B cell (primary cell): Measurements from ENCODE around the gene DEDD2. TPM values are rescaled to one million over a fixed set of nuclear protein-coding genes. Genes with fewer than 3 reads are reported as not detected.

ENCODE experiments used
- ATAC-seq: fragments of 200-7000 bp; cut with Tn5 transposase; one replicate; pipeline ENCODE4 v1.10.0; 2021; ENCODE audit warnings: low read depth, mild to moderate bottlenecking, moderate number of reproducible peaks, moderate library complexity
- CTCF ChIA-PET: fragments of 350-600 bp; sonication (Branson Sonifier 250); formaldehyde crosslinking; loops from one replicate; lab custom pipeline; 2021; ENCODE audit warnings: antibody characterized with exemption, inconsistent platforms; lab: Charles Lee
- POLR2A ChIA-PET: fragments of 350-600 bp; sonication (Branson Sonifier 250); formaldehyde crosslinking; loops from one replicate; lab custom pipeline; 2021; ENCODE audit warnings: antibody characterized with exemption; lab: Charles Lee
- DNase-seq: peaks from one replicate; pipeline ENCODE4 v3.0.0; 2013
- H2AFZ ChIP-seq: 2 replicates; pipeline ENCODE4 v1.6.1; 2012; ENCODE audit warnings: mild to moderate bottlenecking, low read depth, low read length; ENCODE audit not compliant: insufficient read depth, poor library complexity, severe bottlenecking
- H3K27ac ChIP-seq, 2 donors: 1 replicate in 1 of 2; 2 replicates in 1 of 2; pipeline ENCODE4 v1.5.1; 2012 to 2013; ENCODE audit warnings: low read length in 2 of 2, mild to moderate bottlenecking in 2 of 2, moderate library complexity in 1 of 2
- H3K27me3 ChIP-seq, 4 experiments: fragments of 200-600 bp in 1 of 4; sonication (generic) in 1 of 4; replicated peaks in 1 of 4; 1 replicate in 2 of 4; 2 replicates in 2 of 4; pipeline versions ENCODE4 v1.6.1 to v1.7.0; 2013 to 2016; ENCODE audit warnings: low read length in 3 of 4, mild to moderate bottlenecking in 2 of 4, mixed read lengths in 1 of 4, moderate library complexity in 1 of 4; ENCODE audit not compliant: insufficient read depth in 4 of 4, control insufficient read depth in 3 of 4; ENCODE audit errors: control extremely low read depth in 1 of 4
- H3K36me3 ChIP-seq, 2 experiments: replicated peaks in 1 of 2; 1 replicate in 1 of 2; 2 replicates in 1 of 2; pipeline versions ENCODE4 v1.6.1 to v1.7.1; 2013; ENCODE audit warnings: low read length in 1 of 2; ENCODE audit not compliant: insufficient read depth in 2 of 2, control insufficient read depth in 1 of 2; ENCODE audit errors: control extremely low read depth in 1 of 2, extremely low read depth in 1 of 2
- H3K4me1 ChIP-seq, 2 donors: fragments of 200-600 bp in 1 of 2; sonication (generic) in 1 of 2; 1 replicate in 1 of 2; 2 replicates in 1 of 2; pipeline versions ENCODE4 v1.5.1 to v1.6.1; 2013 to 2017; ENCODE audit warnings: low read length in 2 of 2; ENCODE audit not compliant: control insufficient read depth in 2 of 2, insufficient read depth in 2 of 2
- H3K4me2 ChIP-seq: replicated peaks from 2 replicates; pipeline ENCODE3; 2012; ENCODE audit warnings: mild to moderate bottlenecking, low read depth, low read length; ENCODE audit not compliant: poor library complexity, severe bottlenecking
- H3K4me3 ChIP-seq, 5 experiments: fragments of 200-600 bp in 1 of 5; sonication (generic) in 1 of 5; 1 replicate in 3 of 5; 2 replicates in 2 of 5; pipeline versions ENCODE4 v1.5.1 to v1.7.0; 2011 to 2016; ENCODE audit warnings: low read length in 4 of 5, mild to moderate bottlenecking in 4 of 5, low read depth in 2 of 5, control low read depth in 1 of 5, moderate library complexity in 1 of 5; ENCODE audit not compliant: insufficient read depth in 1 of 5; ENCODE audit errors: control extremely low read depth in 1 of 5, extremely low read depth in 1 of 5
- H3K79me2 ChIP-seq: fragments of 200-600 bp; sonication (generic); one replicate; pipeline ENCODE4 v1.6.0; 2016; ENCODE audit warnings: low read length; ENCODE audit not compliant: control insufficient read depth, insufficient read depth
- H3K9ac ChIP-seq: fragments of 200-600 bp; sonication (generic); 2 replicates; pipeline ENCODE4 v1.6.1; 2017; ENCODE audit warnings: mild to moderate bottlenecking, low read length, moderate library complexity
- H3K9me3 ChIP-seq, 3 donors: one replicate each; pipeline versions ENCODE4 v1.6.1 to v1.7.1; 2013; ENCODE audit warnings: low read length in 2 of 3; ENCODE audit not compliant: control insufficient read depth in 2 of 3, insufficient read depth in 1 of 3; ENCODE audit errors: control extremely low read depth in 1 of 3
- H4K20me1 ChIP-seq: 2 replicates; pipeline ENCODE4 v1.6.0; 2012; ENCODE audit warnings: mild to moderate bottlenecking, low read length; ENCODE audit not compliant: insufficient read depth, control insufficient read depth, poor library complexity, severe bottlenecking
- H3K27ac Mint-ChIP-seq: one replicate; pipeline ENCODE4 v1.8.0; 2021; ENCODE audit warnings: mixed read lengths
- H3K27me3 Mint-ChIP-seq: one replicate; pipeline ENCODE4 v1.8.0; 2021; ENCODE audit warnings: mixed read lengths
- H3K4me1 Mint-ChIP-seq: one replicate; pipeline ENCODE4 v1.8.0; 2021; ENCODE audit warnings: mixed read lengths
- H3K4me3 Mint-ChIP-seq: one replicate; pipeline ENCODE4 v1.8.0; 2021; ENCODE audit warnings: mixed read lengths
- H3K9me3 Mint-ChIP-seq: one replicate; pipeline ENCODE4 v1.8.0; 2022; ENCODE audit warnings: mixed read lengths; ENCODE audit not compliant: insufficient read depth
- CTCF ChIP-seq: fragments of 200-600 bp; IDR thresholded peaks from one replicate; pipeline ENCODE4 v1.8.0; 2022; ENCODE audit warnings: antibody characterized with exemption, mild to moderate bottlenecking
- EZH2 ChIP-seq: IDR thresholded peaks from 2 replicates; pipeline ENCODE4 v1.6.1; 2012; ENCODE audit warnings: borderline replicate concordance, low read depth, mild to moderate bottlenecking, moderate library complexity, low read length; ENCODE audit not compliant: insufficient read depth, poor library complexity, severe bottlenecking
- WGBS: methylation state at CpG from one replicate; pipeline ENCODE4 v1.1.5; 2013; ENCODE audit warnings: missing lambda C conversion rate; ENCODE audit not compliant: insufficient coverage; 5-methylcytosine and 5-hydroxymethylcytosine counted together
- intact Hi-C: fragments of 100-400 bp; cut with micrococcal nuclease; formaldehyde crosslinking; loops from one replicate; pipeline ENCODE4 v1.10.0; 2022
- polyA plus RNA-seq: library from polyadenylated mRNA; depleted of rRNA; stranded (reverse); fragments of >200 nt; gene quantifications from 2 replicates; pipeline ENCODE4 v1.2.3, GENCODE V29; 2012
- total RNA-seq, 2 donors: library from RNA; stranded (reverse); fragments of 120-200 nt in 1 of 2; gene quantifications; 1 replicate in 1 of 2; 2 replicates in 1 of 2; pipeline versions ENCODE4 v1.2.3 to v1.2.4, GENCODE V29; 2013 to 2022

DEDD2 gene
- total and polyA plus RNA-seq, 2 donors (not counting 1 experiment from before 2014, with no cell fraction given): 52.8 to 90.6 TPM

GRCh38 chr19:42241279-42241678 lies 23.8 kb upstream of the DEDD2 start:
- H3K79me2 ChIP-seq: peaks cover 54% of the 10 kb centered on the region
- no peaks in the 10 kb centered on the region for H3K27me3 ChIP-seq
- Mint-ChIP-seq H3K4me3 (peak overlapping the region; percentile 86), H3K27me3 (no peaks in the 10 kb centered on the region), H3K27ac (peak overlapping the region; percentile 88), H3K4me1 (peaks cover 59% of the 10 kb centered on the region), H3K9me3 (no peaks in the 10 kb centered on the region)
- H3K4me2 ChIP-seq: peak overlapping the region; percentile 85
- DNase-seq (no peak), ATAC-seq (no peak)
- H3K4me1 ChIP-seq: peaks cover 30 to 41% of the 10 kb centered on the region in 2 donors
- H3K27ac ChIP-seq: peak overlapping the region in 1 of 2 donors; percentile 88
- H4K20me1 ChIP-seq: peaks cover 52% of the 10 kb centered on the region
- H3K36me3 ChIP-seq: peaks cover 0 to 25% of the 10 kb centered on the region in 2 experiments
- WGBS: 100% methylated on average over 3 of the region's 3 CpGs
- TF ChIP-seq EZH2 (no peak), CTCF (no peak)
- intact Hi-C loops: no loop called here
- peak overlapping the region; percentile 76 for H2AFZ ChIP-seq
- H3K9me3 ChIP-seq: peaks cover 0 to 3% (median 0%) of the 10 kb centered on the region in 3 donors
- ChIA-PET CTCF (interaction anchor here (0.9 to 8.9 kb wide), 6 partner anchors 20 to 132 kb away, joined by 3 to 89 read pairs (median 10); partner anchors contain the start of genes POU2F2 and ZNF526), POLR2A (interaction anchor here (2.5 kb wide), 1 partner anchor 40 kb away, joined by 23 read pairs; no protein-coding TSS in a partner anchor)
- H3K9ac ChIP-seq: peak overlapping the region; percentile 77
- H3K4me3 ChIP-seq: peak overlapping the region; percentile 18 to 88 (median 67)

GRCh38 chr19:42239544-42240220 lies 22.2 kb upstream of the DEDD2 start:
- H2AFZ ChIP-seq: no peak overlapping the region
- 96% methylated on average over 8 of the region's 10 CpGs for WGBS
- Mint-ChIP-seq H3K27me3 (no peaks in the 10 kb centered on the region), H3K9me3 (no peaks in the 10 kb centered on the region), H3K4me3 (no peak overlapping the region), H3K27ac (no peak overlapping the region), H3K4me1 (peaks cover 49% of the 10 kb centered on the region)
- no peaks in the 10 kb centered on the region for H3K9me3 ChIP-seq
- intact Hi-C loops: no loop called here
- CTCF ChIA-PET: interaction anchor here (1.1 to 3.0 kb wide), 4 partner anchors 10 to 131 kb away, joined by 3 to 7 read pairs (median 4); no protein-coding TSS in a partner anchor
- TF ChIP-seq CTCF: no peak
- TF ChIP-seq EZH2: no peak
- H3K36me3 ChIP-seq: peaks cover 1 to 41% of the 10 kb centered on the region in 2 experiments
- DNase-seq (no peak), ATAC-seq (no peak)
- no peak overlapping the region for H3K4me3 ChIP-seq
- H3K4me2 ChIP-seq: no peak overlapping the region
- H4K20me1 ChIP-seq: peaks cover 67% of the 10 kb centered on the region
- H3K27ac ChIP-seq: peak overlapping the region in 1 of 2 donors; percentile 9
- POLR2A ChIA-PET: interaction anchor here (0.5 kb wide), 1 partner anchor 25 kb away, joined by 4 read pairs; no protein-coding TSS in a partner anchor
- no peak overlapping the region for H3K9ac ChIP-seq
- H3K79me2 ChIP-seq: peaks cover 63% of the 10 kb centered on the region
- H3K4me1 ChIP-seq: peaks cover 26 to 35% of the 10 kb centered on the region in 2 donors
- no peaks in the 10 kb centered on the region for H3K27me3 ChIP-seq
